GM18520 (cell line): ENCODE measurements around the gene CALR.
"Not testable (repeated sequence)": the region's sequence is repeated elsewhere in the genome, so short reads cannot be mapped to it uniquely, and the experiment has no call there.

ENCODE experiments used
- ATAC-seq: cut with Tn5 transposase; IDR thresholded peaks from one replicate; pipeline ENCODE4 v1.9.1; 2021; ENCODE audit not compliant: unreplicated experiment

The CALR gene

DNA sequence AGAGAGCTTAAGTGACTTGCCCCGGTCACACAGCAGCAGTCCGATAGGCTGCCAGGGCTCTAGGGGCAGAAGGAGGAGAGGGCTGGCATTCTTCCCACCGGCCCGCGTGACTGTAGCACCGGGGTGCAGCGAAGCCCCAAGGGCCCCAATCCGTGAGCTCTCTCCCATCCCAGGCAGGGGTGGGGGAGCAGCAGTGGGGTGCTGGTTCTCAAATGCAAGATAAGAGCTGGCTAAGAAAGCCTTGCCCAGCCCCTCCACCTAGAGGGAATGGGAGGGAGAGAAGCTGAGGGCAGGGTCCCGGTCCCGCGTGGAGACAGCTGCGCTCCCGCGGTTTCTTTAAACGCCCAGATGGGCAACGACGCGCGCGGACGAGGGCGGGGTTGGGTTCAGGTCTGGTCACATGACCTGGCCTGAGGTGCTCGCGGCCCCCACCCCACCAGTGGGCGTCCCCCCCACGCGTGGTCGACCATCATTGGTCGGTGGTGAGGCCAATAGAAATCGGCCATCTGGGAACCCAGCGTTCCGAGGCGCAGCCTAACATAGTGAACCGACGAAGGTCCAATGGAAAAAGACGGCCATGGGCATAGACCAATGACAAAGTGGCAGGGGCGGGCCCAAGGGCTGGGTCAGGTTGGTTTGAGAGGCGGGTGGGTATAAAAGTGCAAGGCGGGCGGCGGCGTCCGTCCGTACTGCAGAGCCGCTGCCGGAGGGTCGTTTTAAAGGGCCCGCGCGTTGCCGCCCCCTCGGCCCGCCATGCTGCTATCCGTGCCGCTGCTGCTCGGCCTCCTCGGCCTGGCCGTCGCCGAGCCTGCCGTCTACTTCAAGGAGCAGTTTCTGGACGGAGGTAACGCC lies at the start of gene CALR:
CALR (plus strand) TSS at position 683 of the 852 bp plus-strand sequence; CDS start at position 754, 71 bp downstream.
- peak; percentile 80 for ATAC-seq

GRCh38 chr19:12890299-12890786 lies 48.1 kb upstream of the CALR start:
- not testable (repeated sequence) for ATAC-seq

- ATAC-seq = peak; percentile 83
Observed at GRCh38 chr19:12890787-12891552, 47.4 kb upstream of the CALR start, which contains the start of gene GCDH. Gene GCDH (plus strand): TSS chr19:12891160. CDS start chr19:12891305, 145 bp downstream.

GRCh38 chr19:12891553-12892021 lies 46.8 kb upstream of the CALR start:
- no peak for ATAC-seq

GRCh38 chr19:12893582-12893981 lies 44.8 kb upstream of the CALR start:
- no peak for ATAC-seq

DNA sequence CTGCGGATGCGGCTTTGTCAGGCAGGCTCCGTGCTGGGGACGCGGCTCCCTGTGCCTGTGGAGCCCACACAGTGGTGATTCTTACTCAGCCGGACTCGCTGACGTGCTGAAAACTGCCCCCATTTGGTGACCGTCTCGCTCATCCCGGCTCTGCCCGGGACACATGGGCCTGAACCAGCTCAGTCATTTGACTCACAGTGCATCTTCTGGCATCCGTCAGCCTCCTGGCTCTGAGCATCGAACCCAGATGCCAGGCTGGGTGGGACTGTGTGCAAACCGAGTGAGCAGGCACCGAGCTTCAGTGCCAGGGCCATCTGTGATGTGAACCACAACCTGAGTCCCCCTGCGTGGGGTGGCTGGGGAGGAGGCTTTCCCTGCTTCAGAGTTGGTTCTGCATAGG lies 41.9 kb upstream of the CALR start:
- no peak for ATAC-seq

DNA sequence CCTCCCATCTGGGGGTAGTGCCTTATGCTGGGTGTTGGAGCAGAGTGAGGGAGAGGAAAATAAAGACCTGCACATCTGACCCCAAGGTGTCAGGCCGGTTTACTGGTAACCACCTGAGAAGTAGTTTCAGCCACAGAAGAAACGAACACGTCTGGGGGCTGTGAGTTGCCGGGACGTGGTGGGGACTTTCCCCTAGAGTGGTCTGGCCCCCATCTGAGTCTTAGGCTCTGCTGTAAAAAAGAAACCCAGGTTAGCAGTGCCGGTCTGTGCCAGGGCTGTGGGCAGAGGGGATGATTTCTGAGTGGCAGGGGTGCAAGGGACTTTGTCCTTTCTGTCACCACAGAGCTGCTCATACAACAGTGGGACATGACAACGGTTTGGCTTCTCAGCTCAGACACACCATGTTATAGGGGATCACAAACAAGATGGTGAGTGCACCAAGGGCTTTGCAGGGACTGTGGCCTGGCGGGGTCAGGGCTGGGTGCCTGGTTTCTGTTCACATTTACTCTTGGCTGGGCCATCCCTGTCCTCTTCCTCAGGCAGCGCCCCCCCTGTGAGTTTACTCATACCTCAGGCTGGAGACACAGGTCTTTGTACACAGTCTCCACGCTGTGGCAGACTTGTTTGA lies 38.4 kb upstream of the CALR start:
- ATAC-seq = peak; percentile 70

DNA sequence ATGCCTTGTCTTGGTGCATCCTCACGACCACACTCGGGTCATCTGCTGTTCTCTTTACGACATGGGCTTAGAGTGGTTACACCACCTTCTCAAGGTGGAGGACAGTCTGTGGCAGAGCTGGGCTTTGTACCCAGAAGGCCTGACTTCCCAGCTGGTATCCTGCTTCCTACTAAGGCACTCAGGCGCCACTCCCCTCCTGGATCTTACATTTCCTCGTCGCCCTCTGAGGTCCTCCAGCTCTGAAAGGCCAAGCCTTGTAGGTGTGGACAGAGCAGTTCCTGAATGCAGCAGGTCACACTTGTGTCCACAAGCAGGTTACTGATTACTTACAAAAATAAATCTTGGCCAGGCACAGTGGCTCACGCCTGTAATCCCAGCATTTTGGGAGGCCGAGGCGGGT lies 31.2 kb upstream of the CALR start:
- no peak for ATAC-seq

DNA sequence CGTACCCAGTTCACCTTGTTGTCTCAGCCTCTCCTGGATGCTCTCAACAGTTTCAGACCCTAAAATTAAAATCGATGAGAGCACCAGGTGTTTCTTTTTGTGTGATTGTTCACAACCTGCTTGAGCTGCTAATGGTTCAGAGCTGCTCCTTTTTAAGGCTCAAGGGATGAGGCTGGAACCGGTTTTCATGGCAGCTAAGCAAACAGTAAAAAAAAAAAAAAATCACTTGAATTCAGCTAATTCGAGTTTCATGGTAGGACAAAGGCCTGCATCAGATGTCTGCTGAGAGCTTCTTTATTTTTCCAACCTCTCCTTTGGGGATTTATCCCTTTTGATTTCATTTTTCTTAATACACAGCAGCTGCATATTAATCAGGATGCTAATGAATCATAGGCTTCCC lies 25.8 kb upstream of the CALR start:
- no peak for ATAC-seq

GRCh38 chr19:12913011-12913561 lies 25.3 kb upstream of the CALR start:
- ATAC-seq = no peak

GRCh38 chr19:12913851-12914690 lies 24.3 kb upstream of the CALR start:
- ATAC-seq = no peak

- ATAC-seq = not testable (repeated sequence)
Observed at GRCh38 chr19:12915860-12916259, 22.5 kb upstream of the CALR start.

DNA sequence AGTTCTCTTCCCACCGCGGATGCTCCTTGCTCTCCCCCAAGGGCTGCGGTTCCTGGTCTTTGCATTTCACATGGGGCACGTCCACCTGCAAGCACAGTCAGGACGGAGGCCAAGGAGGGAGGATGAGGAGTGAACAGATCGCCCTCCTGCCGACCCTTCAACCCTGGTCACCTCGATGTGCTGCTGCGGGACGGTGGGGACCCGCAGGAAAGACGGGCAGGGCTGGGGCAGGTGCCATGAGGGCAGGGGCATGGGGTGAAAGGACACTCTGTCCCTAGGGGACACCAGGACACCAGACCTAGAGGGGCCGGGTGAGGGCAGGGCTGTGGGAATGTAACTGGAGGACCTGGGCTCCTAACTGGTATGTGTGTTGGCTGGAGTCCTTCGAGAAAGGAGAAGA lies 20.2 kb upstream of the CALR start:
- ATAC-seq = no peak

- ATAC-seq = no peak
Observed at GRCh38 chr19:12921047-12921446, 17.4 kb upstream of the CALR start.

GRCh38 chr19:12922959-12923358 lies 15.4 kb upstream of the CALR start:
- no peak for ATAC-seq

DNA sequence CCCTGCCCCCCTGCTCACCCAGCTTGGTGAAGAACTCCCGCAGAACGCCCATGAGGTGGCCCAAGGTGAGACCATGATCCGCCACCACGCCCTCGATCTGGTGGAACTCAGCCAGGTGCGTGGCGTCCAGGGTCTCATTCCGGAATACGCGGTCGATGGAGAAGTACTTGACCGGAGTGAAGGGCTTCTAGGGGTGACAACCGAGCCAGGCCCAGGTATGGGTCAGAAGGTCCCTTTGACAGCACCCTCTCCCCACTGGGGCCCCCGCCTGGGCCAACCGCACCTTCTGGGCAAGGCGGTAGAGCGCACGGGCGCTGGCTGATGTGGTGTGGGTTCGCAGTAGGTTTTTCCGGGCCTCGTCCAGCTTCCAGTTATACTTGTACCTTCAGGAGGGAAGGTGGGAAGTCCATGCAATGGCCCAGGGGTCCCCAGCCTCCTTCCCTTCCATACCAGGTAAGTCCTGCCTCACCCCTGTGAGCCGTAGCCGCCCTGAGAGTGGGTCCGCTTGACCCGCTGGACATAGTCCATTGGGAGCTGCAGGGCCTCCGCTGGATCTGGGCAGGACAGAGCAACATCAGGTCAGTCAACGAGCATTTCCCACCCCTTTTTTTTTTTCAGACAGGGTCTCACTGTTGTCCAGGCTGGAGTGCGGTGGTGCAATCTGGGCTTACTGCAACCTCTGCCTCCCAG lies 13.6 kb upstream of the CALR start:
- no peak for ATAC-seq

- ATAC-seq = no peak
Observed at GRCh38 chr19:12930002-12930645, 8.3 kb upstream of the CALR start.

DNA sequence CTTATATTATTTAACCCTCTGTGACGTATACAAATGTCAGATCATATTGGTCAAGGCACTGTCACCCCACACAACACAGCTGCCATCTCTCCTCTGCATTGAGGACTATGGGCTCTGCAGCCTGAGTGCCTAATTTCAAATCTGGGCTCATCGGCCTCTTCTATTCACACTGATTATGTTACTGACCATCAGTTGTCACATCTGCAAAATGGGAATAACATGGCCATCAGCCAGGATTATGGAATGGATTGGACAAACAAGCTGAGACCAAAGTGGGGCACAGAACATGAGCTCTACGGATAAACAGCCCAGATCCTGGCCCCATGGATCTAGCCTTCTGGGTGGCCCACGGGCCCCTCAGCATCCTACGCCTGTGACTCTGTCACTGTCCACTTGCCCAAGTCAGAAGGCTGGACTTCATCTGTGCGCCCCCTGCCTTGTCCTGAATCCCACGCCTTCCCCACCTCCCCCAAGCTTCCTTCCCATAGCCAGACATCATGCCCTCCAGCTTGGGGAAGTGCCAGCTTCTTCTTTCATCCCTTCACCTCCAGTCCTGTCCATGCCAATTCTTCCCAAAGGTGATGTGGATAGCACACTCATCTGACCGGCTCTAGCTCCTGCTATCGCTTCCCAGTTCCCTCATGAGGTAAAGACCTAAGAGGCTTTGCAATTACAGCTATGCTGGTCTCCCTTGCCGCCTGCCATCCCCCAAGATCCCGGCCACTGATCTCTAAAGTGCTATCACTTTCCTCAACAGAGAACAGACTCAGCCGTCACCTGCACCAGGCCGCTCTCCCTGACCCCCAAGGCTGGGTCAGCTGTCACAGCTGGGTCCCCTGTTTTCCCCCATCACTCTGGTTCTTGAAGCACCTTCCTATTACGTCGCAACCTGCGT lies 5.8 kb upstream of the CALR start:
- no peak for ATAC-seq
